Sigmoid colon (tissue), 7 donors: Measurements from ENCODE around the gene RFX4. TPM values are rescaled to one million over a fixed set of nuclear protein-coding genes. Genes with fewer than 3 reads are reported as not detected.

Experiments
- DNase-seq: peaks from one replicate; pipeline ENCODE4 v3.0.0-alpha.2; 2019
- H3K27ac ChIP-seq, 4 donors: fragments of 200-600 bp; sonication (generic); one replicate each; pipeline ENCODE4 v1.5.1; 2016 to 2019; ENCODE audit warnings: mild to moderate bottlenecking in 1 of 4
- H3K27me3 ChIP-seq, 3 donors: fragments of 200-600 bp; sonication (generic); one replicate each; pipeline ENCODE4 v1.5.1; 2019; ENCODE audit warnings: mild to moderate bottlenecking in 1 of 3
- H3K36me3 ChIP-seq, 4 donors: fragments of 200-600 bp; sonication (generic); one replicate each; pipeline ENCODE4 v1.5.1; 2016 to 2019
- H3K4me1 ChIP-seq, 4 donors: fragments of 200-600 bp; sonication (generic); one replicate each; pipeline ENCODE4 v1.5.1; 2017 to 2019
- H3K4me3 ChIP-seq, 4 donors: fragments of 200-600 bp; sonication (generic); one replicate each; pipeline ENCODE4 v1.5.1; 2017 to 2019; ENCODE audit warnings: mild to moderate bottlenecking in 2 of 4, moderate library complexity in 1 of 4
- H3K9me3 ChIP-seq, 4 donors: fragments of 200-600 bp in 3 of 4; sonication (generic) in 3 of 4; one replicate each; pipeline versions ENCODE4 v1.5.1 to v1.6.1; 2013 to 2019
- EP300 ChIP-seq, 4 donors: sonication (generic); formaldehyde crosslinking; IDR thresholded peaks; one replicate each; pipeline ENCODE4 v1.6.1; 2017; ENCODE audit warnings: antibody characterized with exemption in 4 of 4
- POLR2A ChIP-seq, 2 donors: fragments of 450-650 bp; IDR thresholded peaks; one replicate each; pipeline ENCODE4 v1.6.1; 2016; ENCODE audit warnings: antibody characterized with exemption in 2 of 2, mild to moderate bottlenecking in 2 of 2, moderate library complexity in 2 of 2
- POLR2AphosphoS5 ChIP-seq, 4 donors: sonication (generic); formaldehyde crosslinking; IDR thresholded peaks; one replicate each; pipeline ENCODE4 v1.6.1; 2017; ENCODE audit warnings: antibody characterized with exemption in 4 of 4
- WGBS, 2 donors: extraction: QIAGEN DNeasy Blood & Tissue Kit; methylation state at CpG; one replicate each; pipeline ENCODE4 v1.1.7; 2013; 5-methylcytosine and 5-hydroxymethylcytosine counted together
- intact Hi-C: fragments of 100-400 bp; cut with DNase I; formaldehyde crosslinking; loops from one replicate; pipeline ENCODE4 v1.15.1; 2023
- polyA plus RNA-seq, 3 donors: library from polyadenylated mRNA; stranded (reverse); fragments of 200-250 nt; gene quantifications; one replicate each; pipeline ENCODE4 v1.2.3, GENCODE V29; 2013
- total RNA-seq, 4 donors: library from RNA; depleted of rRNA; stranded (reverse); fragments of >200 nt; gene quantifications; one replicate each; pipeline ENCODE4 v1.1.0, GENCODE V29; 2016
- TF ChIP-seq, protein P1 (sequence below), 4 experiments: fragments of 450-650 bp in 3 of 4; fragments of 200-600 bp in 1 of 4; IDR thresholded peaks; one replicate each; pipeline ENCODE4 v1.5.1; 2016 to 2019; ENCODE audit warnings: antibody characterized with exemption in 4 of 4, mild to moderate bottlenecking in 3 of 4, moderate library complexity in 2 of 4
- donor health status: healthy with polysubstance abuse.
- donor health status: Bipolar disorder and iron deficiency.
- donor health status: healthy.

The RFX4 gene
- total and polyA plus RNA-seq, 7 donors = 0.01 TPM; not detected in 6

- H3K4me3 ChIP-seq = no peak overlapping the region
Observed at GRCh38 chr12:106646472-106646871, 63.7 kb downstream of the RFX4 start.

DNA sequence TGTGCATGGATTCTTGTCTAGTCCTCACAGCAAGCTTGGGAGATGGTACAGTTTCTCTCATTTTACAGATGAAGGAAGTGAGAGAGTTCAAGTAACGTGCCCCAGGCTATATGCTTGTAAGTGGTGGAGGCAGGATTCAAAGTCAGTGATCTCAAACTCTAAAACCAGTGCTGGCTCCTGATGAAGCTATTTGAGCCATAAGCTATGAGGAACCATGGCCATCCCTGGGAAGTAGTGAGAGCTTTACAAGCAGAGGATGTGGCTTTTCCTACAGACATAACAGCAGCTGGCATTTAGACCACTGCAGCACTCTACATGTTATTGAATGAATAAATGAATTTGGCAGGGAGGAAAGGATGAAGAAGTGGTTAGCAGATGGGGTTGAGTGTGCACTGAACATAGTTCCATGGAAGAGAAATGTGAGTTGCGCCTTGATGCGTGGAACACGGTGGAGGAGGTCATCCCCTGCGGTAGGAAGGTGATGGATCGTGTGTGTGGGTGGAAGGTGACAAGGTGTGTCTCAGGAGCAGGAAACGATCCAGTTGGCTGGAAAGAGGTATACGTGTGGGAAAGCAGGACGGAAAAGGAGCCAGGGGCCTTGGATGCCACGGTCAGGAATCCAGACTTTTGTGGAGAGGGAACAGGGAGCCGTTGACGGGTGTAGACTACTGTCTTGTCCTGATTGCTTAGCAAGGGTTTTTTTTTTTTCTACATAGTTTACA is 65.2 kb downstream of the RFX4 start:
- TF ChIP-seq, protein P1, sequence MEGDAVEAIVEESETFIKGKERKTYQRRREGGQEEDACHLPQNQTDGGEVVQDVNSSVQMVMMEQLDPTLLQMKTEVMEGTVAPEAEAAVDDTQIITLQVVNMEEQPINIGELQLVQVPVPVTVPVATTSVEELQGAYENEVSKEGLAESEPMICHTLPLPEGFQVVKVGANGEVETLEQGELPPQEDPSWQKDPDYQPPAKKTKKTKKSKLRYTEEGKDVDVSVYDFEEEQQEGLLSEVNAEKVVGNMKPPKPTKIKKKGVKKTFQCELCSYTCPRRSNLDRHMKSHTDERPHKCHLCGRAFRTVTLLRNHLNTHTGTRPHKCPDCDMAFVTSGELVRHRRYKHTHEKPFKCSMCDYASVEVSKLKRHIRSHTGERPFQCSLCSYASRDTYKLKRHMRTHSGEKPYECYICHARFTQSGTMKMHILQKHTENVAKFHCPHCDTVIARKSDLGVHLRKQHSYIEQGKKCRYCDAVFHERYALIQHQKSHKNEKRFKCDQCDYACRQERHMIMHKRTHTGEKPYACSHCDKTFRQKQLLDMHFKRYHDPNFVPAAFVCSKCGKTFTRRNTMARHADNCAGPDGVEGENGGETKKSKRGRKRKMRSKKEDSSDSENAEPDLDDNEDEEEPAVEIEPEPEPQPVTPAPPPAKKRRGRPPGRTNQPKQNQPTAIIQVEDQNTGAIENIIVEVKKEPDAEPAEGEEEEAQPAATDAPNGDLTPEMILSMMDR (IDR thresholded peaks at IDR 0.05) = no peak
- no peak for TF ChIP-seq EP300 (IDR thresholded peaks at IDR 0.05)
- TF ChIP-seq POLR2AphosphoS5 (IDR thresholded peaks at IDR 0.05) = no peak
- TF ChIP-seq POLR2A (IDR thresholded peaks at IDR 0.05) = no peak
- no peak for DNase-seq
- no peak overlapping the region for H3K27ac ChIP-seq
- H3K9me3 ChIP-seq = no peaks in the 10 kb centered on the region
- H3K36me3 ChIP-seq = no peaks in the 10 kb centered on the region
- H3K4me3 ChIP-seq = no peak overlapping the region
- no peaks in the 10 kb centered on the region for H3K4me1 ChIP-seq
- no peaks in the 10 kb centered on the region for H3K27me3 ChIP-seq
- 41 to 72% methylated on average over 12 of the region's 12 CpGs for WGBS, 2 donors
- intact Hi-C loops = no loop called here

More at GRCh38 chr12:106646472-106646871, 63.7 kb downstream of the RFX4 start:
- Histone ChIP-seq H3K36me3 (no peaks in the 10 kb centered on the region), H3K9me3 (no peaks in the 10 kb centered on the region), H3K4me1 (no peaks in the 10 kb centered on the region), H3K27ac (no peak overlapping the region), H3K27me3 (no peaks in the 10 kb centered on the region)
- WGBS, 2 donors = 67 to 78% methylated on average over 2 of the region's 2 CpGs
- DNase-seq = no peak
- TF ChIP-seq POLR2A (IDR thresholded peaks at IDR 0.05) (no peak), EP300 (IDR thresholded peaks at IDR 0.05) (no peak), POLR2AphosphoS5 (IDR thresholded peaks at IDR 0.05) (no peak)
- TF ChIP-seq, protein P1 (IDR thresholded peaks at IDR 0.05) = no peak
- intact Hi-C loops = no loop called here

DNA sequence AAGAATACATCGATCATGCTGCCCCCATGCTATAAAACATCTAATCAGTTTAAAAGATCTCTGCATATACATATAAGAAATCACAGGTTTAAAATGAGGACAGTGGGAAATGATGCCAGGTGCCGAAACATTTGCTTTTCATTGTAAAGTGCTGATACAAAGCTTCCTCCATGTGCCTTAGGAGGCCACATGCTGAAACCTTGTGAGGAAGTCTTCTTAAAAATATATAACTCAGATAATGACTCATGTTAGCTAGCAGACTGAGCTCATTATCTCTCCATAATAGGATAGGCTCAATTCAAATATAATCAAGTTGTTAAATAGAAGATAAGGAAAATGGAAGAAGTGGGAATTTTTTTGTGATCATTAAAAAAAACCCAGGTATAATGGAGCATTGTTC is 65.9 kb downstream of the RFX4 start:
- H3K4me1 ChIP-seq = no peaks in the 10 kb centered on the region
- H3K27me3 ChIP-seq = no peaks in the 10 kb centered on the region
- no peak overlapping the region for H3K27ac ChIP-seq
- no peak overlapping the region for H3K4me3 ChIP-seq
- WGBS, 2 donors = 18 to 71% methylated on average over 2 of the region's 2 CpGs
- intact Hi-C loops = no loop called here
- TF ChIP-seq POLR2A (IDR thresholded peaks at IDR 0.05) = no peak
- TF ChIP-seq EP300 (IDR thresholded peaks at IDR 0.05) = no peak
- TF ChIP-seq POLR2AphosphoS5 (IDR thresholded peaks at IDR 0.05) = no peak
- TF ChIP-seq, protein P1 (IDR thresholded peaks at IDR 0.05) = no peak
- no peaks in the 10 kb centered on the region for H3K9me3 ChIP-seq
- no peak for DNase-seq
- no peaks in the 10 kb centered on the region for H3K36me3 ChIP-seq

DNA sequence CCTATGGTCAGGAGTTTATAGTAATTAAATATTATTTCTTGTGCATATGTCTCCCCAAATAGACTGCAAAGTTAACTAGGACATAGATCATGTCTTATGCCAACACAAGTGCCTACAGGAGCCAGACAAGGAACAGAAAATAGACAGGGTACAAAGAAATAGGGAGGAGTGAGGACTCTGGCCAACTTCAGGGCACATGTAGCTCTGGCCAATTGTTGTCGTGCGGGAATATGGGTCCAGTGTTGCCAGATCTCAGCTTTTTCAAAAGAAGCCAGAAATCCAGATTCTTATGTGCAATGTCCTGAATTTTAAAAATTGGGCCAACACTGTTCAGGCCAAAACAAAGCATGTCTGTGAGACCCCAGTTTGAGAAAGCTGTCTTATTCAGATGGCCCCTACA is 68.7 kb downstream of the RFX4 start:
- WGBS, 2 donors = 92 to 97% methylated on average over 2 of the region's 2 CpGs
- TF ChIP-seq EP300 (IDR thresholded peaks at IDR 0.05) (no peak), POLR2A (IDR thresholded peaks at IDR 0.05) (no peak), POLR2AphosphoS5 (IDR thresholded peaks at IDR 0.05) (no peak)
- TF ChIP-seq, protein P1 (IDR thresholded peaks at IDR 0.05) = no peak
- no peak for DNase-seq
- no peak overlapping the region for H3K4me3 ChIP-seq
- H3K9me3 ChIP-seq = no peaks in the 10 kb centered on the region
- no peaks in the 10 kb centered on the region for H3K27me3 ChIP-seq
- no peaks in the 10 kb centered on the region for H3K4me1 ChIP-seq
- no peak overlapping the region for H3K27ac ChIP-seq
- intact Hi-C loops = no loop called here
- no peaks in the 10 kb centered on the region for H3K36me3 ChIP-seq
